IPS-18a (cell line): ENCODE measurements around the gene DLGAP1.

Source experiments
- H3K27ac ChIP-seq: one replicate; pipeline ENCODE4 v1.5.1; 2013; ENCODE audit warnings: low read length
- H3K27me3 ChIP-seq: one replicate; pipeline ENCODE4 v1.6.1; 2013; ENCODE audit warnings: mild to moderate bottlenecking, low read length; ENCODE audit not compliant: control insufficient read depth, insufficient read depth
- H3K36me3 ChIP-seq: one replicate; pipeline ENCODE4 v1.6.1; 2013; ENCODE audit warnings: low read depth, low read length; ENCODE audit not compliant: control insufficient read depth
- H3K4me1 ChIP-seq: one replicate; pipeline ENCODE4 v1.6.1; 2013; ENCODE audit warnings: low read depth, low read length; ENCODE audit not compliant: control insufficient read depth
- H3K4me3 ChIP-seq: one replicate; pipeline ENCODE4 v1.5.1; 2013; ENCODE audit warnings: low read length
- H3K9ac ChIP-seq: one replicate; pipeline ENCODE4 v1.6.1; 2013; ENCODE audit warnings: mild to moderate bottlenecking, low read length, moderate library complexity
- H3K9me3 ChIP-seq: one replicate; pipeline ENCODE4 v1.6.1; 2013; ENCODE audit warnings: low read depth, low read length; ENCODE audit not compliant: control insufficient read depth

The DLGAP1 gene

DNA sequence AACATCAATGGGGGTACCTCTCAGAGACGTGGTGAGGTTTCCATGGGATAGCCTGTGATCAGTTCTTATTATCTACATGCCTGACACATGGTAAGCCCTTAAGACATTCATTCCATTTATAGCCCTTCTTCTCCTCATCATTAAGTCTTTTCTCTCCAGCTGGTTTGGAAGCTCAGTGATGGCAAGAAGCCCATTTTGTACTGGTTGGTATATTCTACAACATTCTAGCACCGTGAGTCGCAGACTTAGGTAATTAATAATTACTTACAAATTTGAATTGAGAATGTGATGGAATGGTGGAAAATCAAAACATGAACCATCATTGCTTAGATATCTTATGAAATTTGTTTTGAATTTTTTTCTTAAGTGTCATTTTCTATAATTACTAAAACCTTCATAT lies 472.6 kb downstream of the DLGAP1 start:
- Histone ChIP-seq H3K27ac (no peak overlapping the region), H3K4me1 (peaks cover 12% of the 10 kb centered on the region), H3K36me3 (no peaks in the 10 kb centered on the region), H3K27me3 (no peaks in the 10 kb centered on the region), H3K9ac (no peak overlapping the region), H3K4me3 (no peak overlapping the region), H3K9me3 (no peaks in the 10 kb centered on the region)

- Histone ChIP-seq H3K27ac (no peak overlapping the region), H3K4me1 (peaks cover 1% of the 10 kb centered on the region), H3K9me3 (no peaks in the 10 kb centered on the region), H3K36me3 (no peaks in the 10 kb centered on the region), H3K4me3 (no peak overlapping the region), H3K9ac (no peak overlapping the region), H3K27me3 (no peaks in the 10 kb centered on the region)
These were observed 476.1 kb downstream of the DLGAP1 start for GRCh38 chr18:3979024-3979423.

DNA sequence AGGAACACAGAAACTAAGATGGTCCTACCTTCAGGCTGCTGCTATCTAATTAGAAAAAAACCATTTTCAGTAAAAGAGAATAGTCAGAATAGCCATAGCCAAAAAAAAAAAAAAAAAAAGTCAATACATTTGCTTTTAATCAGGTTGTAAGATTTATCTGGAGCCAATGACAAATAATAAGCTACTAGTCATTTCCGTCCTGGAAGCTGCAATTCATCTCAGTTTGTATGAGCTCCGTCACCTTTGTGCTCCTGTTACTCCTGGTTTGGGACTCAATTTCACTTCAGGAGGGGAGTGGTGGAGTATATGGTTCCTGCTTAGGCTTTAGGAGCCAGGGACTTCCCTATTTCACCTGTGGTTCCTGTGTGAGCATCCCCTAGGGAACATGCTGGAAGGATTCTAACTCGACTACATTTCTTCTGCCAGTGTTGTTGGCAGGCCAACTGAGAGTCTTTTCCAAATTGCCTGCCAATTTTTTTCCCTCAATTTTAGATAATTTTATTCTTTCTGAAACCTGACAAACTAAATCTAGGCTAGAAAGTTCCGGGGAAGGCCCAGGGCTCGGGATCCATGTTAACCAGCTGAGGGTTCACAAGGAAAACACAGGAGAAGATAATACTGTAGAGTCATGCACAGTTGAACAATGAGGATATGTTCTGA lies 481.8 kb downstream of the DLGAP1 start:
- Histone ChIP-seq H3K4me1 (peaks cover 12% of the 10 kb centered on the region), H3K36me3 (no peaks in the 10 kb centered on the region), H3K27me3 (no peaks in the 10 kb centered on the region), H3K9ac (no peak overlapping the region), H3K4me3 (no peak overlapping the region), H3K27ac (no peak overlapping the region), H3K9me3 (no peaks in the 10 kb centered on the region)

- H3K9me3 ChIP-seq: no peaks in the 10 kb centered on the region
These were observed 482.7 kb downstream of the DLGAP1 start for GRCh38 chr18:3972291-3972930.

DNA sequence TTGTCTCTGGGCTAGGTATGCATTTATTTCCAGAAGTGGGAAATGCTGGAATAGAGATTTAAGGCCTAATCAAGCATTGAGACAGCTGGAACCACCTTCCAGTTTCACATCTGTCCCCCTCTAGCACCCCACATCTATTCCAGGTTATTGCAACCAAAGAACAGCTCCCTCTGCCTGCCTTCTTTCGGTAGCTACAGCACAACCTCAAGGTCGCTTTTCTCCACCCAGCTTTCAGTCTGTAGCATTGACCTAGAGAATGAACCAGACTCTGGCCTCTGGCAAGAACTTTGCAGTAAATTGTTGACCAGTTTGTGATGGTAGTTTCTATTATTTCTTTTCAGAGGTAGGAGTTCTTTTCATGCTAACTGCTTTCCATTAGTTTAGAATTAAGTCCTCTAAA lies 484.2 kb downstream of the DLGAP1 start:
- H3K9ac ChIP-seq: no peak overlapping the region
- H3K27ac ChIP-seq: no peak overlapping the region
- no peaks in the 10 kb centered on the region for H3K27me3 ChIP-seq
- H3K36me3 ChIP-seq: no peaks in the 10 kb centered on the region
- H3K4me3 ChIP-seq: no peak overlapping the region
- H3K4me1 ChIP-seq: peaks cover 28% of the 10 kb centered on the region
- no peaks in the 10 kb centered on the region for H3K9me3 ChIP-seq

More at GRCh38 chr18:3972291-3972930, 482.7 kb downstream of the DLGAP1 start:
- no peak overlapping the region for H3K27ac ChIP-seq
- peaks cover 21% of the 10 kb centered on the region for H3K4me1 ChIP-seq
- H3K9ac ChIP-seq: no peak overlapping the region
- no peaks in the 10 kb centered on the region for H3K36me3 ChIP-seq
- H3K4me3 ChIP-seq: no peak overlapping the region
- H3K27me3 ChIP-seq: no peaks in the 10 kb centered on the region

- no peaks in the 10 kb centered on the region for H3K9me3 ChIP-seq
- peaks cover 35% of the 10 kb centered on the region for H3K4me1 ChIP-seq
- H3K4me3 ChIP-seq: no peak overlapping the region
- no peak overlapping the region for H3K27ac ChIP-seq
- H3K9ac ChIP-seq: no peak overlapping the region
- no peaks in the 10 kb centered on the region for H3K27me3 ChIP-seq
- H3K36me3 ChIP-seq: no peaks in the 10 kb centered on the region
These were observed 487.5 kb downstream of the DLGAP1 start for GRCh38 chr18:3967359-3968180.

DNA sequence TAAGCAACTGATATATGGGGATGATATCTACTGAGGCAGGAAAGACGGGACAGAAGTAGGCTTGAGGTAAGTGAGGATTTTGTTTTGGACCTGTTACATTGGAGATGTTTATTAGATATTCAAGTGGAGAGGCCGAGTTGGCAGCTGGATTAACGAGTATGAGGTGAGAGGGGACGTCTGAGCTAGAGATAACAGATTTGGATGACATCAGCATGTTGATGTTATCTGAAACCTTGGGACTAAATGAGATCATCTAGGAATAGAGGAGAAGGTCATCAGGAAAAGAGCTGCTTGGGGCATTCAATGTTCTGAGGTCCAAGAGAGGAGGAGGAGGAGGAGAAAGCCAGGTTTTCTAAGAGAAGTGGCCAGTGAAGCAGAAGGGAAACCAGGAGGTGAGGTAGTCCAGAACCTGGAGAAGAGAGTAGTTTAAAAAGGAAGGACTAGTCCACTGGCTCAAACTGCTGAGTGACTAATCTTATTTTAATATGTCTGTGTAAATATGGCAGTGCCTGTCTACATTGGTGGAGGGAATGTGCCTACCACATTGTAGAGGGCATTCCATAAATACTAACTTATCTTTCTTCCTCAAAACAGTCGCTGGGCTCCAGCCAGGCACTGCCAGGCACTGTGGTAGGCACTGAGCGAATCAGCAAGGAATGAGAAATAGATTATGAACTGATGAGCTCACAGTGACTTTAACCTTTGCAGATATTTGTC lies 488.3 kb downstream of the DLGAP1 start:
- no peak overlapping the region for H3K9ac ChIP-seq

GRCh38 chr18:3966246-3966641 lies 488.9 kb downstream of the DLGAP1 start:
- Histone ChIP-seq H3K4me3 (no peak overlapping the region), H3K36me3 (no peaks in the 10 kb centered on the region), H3K9ac (no peak overlapping the region), H3K27ac (no peak overlapping the region), H3K4me1 (peaks cover 32% of the 10 kb centered on the region), H3K27me3 (no peaks in the 10 kb centered on the region), H3K9me3 (no peaks in the 10 kb centered on the region)

More for the DNA sequence above, 488.3 kb downstream of the DLGAP1 start:
- peaks cover 32% of the 10 kb centered on the region for H3K4me1 ChIP-seq
- no peak overlapping the region for H3K4me3 ChIP-seq
- H3K9me3 ChIP-seq: no peaks in the 10 kb centered on the region
- H3K36me3 ChIP-seq: no peaks in the 10 kb centered on the region
- no peak overlapping the region for H3K27ac ChIP-seq
- no peaks in the 10 kb centered on the region for H3K27me3 ChIP-seq

- no peak overlapping the region for H3K4me3 ChIP-seq
- no peaks in the 10 kb centered on the region for H3K27me3 ChIP-seq
- peaks cover 18% of the 10 kb centered on the region for H3K4me1 ChIP-seq
- no peak overlapping the region for H3K9ac ChIP-seq
- no peaks in the 10 kb centered on the region for H3K9me3 ChIP-seq
- H3K36me3 ChIP-seq: no peaks in the 10 kb centered on the region
- H3K27ac ChIP-seq: no peak overlapping the region
These were observed 494.1 kb downstream of the DLGAP1 start for GRCh38 chr18:3960977-3961376.

DNA sequence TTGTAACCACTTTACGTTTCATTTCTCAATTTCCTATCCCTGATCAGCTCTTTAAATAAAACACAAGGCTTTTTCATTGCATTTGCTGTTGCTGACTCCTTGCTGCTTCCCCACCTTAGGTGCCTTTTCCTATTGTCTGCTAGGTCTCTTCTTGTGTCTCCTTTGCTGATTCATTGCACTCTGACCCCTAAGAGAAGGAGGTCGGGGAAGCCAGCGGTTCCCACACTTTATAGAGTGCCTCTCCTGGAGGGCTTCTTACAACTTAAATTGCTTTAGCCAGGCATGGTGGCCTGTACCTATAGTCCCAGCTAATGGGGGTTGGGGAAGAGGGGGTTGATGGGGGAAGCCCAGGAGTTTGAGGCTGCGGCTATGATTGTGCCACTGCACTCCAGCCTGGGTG lies 495.0 kb downstream of the DLGAP1 start:
- H3K36me3 ChIP-seq: no peaks in the 10 kb centered on the region
- H3K4me3 ChIP-seq: no peak overlapping the region
- H3K27me3 ChIP-seq: no peaks in the 10 kb centered on the region
- H3K9ac ChIP-seq: no peak overlapping the region
- H3K27ac ChIP-seq: no peak overlapping the region
- H3K4me1 ChIP-seq: peaks cover 16% of the 10 kb centered on the region
- no peaks in the 10 kb centered on the region for H3K9me3 ChIP-seq

DNA sequence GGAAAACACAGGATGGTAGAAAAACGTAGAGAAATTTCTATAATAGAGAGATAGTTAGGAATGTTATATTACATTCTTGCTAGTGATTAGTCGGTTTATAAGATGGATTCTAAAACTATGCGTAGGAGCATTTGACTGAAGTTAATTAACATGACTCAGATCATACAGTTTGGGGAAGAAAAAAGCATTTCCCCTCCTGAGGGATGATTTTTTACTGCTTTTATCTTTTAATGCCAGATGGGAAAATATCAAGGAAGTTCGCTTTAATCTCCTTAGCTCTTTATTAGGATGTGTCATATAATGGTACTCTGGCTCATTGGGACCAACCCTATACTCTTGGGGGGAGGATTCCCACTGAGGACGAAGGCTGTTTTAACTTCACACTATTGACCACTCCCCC lies 503.1 kb downstream of the DLGAP1 start:
- Histone ChIP-seq H3K4me3 (no peak overlapping the region), H3K36me3 (no peaks in the 10 kb centered on the region), H3K27me3 (no peaks in the 10 kb centered on the region)

More for the DNA sequence above, 503.1 kb downstream of the DLGAP1 start:
- no peaks in the 10 kb centered on the region for H3K9me3 ChIP-seq
- no peaks in the 10 kb centered on the region for H3K4me1 ChIP-seq
- H3K9ac ChIP-seq: no peak overlapping the region
- H3K27ac ChIP-seq: no peak overlapping the region
